HG02943 (cell line): ENCODE data around the gene ASXL1.
"Not testable (repeated sequence)": the region's sequence is repeated elsewhere in the genome, so short reads cannot be mapped to it uniquely, and the experiment has no call there.

Source experiments
- ATAC-seq: cut with Tn5 transposase; IDR thresholded peaks from one replicate; pipeline ENCODE4 v1.9.1; 2021; ENCODE audit warnings: mild to moderate bottlenecking, low read depth, moderate library complexity; ENCODE audit not compliant: unreplicated experiment

Gene ASXL1

GRCh38 chr20:32336918-32337347 lies 21.2 kb upstream of the ASXL1 start:
- no peak for ATAC-seq

DNA sequence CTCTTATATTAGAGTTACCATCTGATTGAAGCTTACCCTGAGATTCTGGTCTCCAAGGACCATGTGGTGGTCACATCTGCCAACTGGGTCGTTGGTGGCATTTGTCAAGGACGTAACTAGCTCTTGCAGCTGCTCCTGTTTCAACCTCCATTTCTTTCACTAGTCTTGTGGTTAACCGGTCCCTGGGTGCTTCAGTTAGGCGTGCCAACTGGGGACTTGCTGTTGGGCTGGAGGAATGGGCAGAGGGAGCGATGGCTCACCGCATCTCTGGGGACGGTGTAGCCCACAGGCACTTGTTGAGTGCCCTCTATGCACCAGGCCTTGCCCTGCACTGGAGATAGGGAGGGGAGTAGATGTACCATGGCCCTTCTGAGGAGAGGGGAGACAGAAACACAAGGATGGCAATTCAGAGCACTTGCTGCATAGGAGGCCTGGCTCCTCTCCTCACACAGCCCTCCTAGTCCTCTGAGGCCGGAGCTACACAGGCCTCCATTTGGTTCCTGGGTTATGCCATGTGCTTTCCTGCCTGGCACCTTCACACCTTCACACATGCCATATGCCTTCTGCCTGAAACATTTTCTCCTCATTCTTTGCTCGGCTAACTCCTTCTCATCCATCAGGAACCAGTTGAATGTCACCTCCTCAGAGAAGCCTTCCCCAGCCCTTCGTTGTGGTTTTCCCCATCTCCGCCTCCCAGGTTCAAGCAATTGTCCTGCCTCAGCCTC lies 20.0 kb upstream of the ASXL1 start:
- ATAC-seq: no peak

- ATAC-seq: no peak
Measured at GRCh38 chr20:32338665-32339064, 19.5 kb upstream of the ASXL1 start.

GRCh38 chr20:32339116-32339515 lies 19.0 kb upstream of the ASXL1 start:
- no peak for ATAC-seq

DNA sequence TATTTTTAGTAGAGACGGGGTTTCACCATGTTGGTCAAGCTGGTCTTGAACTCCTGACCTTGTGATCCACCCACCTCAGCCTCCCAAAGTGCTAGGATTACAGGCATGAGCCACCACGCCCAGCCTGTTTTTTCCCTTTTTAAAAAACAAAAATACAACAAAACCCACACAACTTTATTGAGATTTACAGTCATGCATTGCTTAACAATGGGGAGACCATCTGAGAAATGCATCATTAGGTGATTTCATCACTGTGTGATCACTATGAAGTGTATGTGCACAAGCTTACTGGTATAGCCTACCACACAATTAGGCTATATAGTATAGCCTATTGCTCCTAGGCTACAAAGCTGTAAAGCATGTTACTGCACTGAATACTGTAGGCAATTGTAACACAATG lies 17.1 kb upstream of the ASXL1 start:
- not testable (repeated sequence) for ATAC-seq

GRCh38 chr20:32343439-32343838 lies 14.7 kb upstream of the ASXL1 start:
- no peak for ATAC-seq

DNA sequence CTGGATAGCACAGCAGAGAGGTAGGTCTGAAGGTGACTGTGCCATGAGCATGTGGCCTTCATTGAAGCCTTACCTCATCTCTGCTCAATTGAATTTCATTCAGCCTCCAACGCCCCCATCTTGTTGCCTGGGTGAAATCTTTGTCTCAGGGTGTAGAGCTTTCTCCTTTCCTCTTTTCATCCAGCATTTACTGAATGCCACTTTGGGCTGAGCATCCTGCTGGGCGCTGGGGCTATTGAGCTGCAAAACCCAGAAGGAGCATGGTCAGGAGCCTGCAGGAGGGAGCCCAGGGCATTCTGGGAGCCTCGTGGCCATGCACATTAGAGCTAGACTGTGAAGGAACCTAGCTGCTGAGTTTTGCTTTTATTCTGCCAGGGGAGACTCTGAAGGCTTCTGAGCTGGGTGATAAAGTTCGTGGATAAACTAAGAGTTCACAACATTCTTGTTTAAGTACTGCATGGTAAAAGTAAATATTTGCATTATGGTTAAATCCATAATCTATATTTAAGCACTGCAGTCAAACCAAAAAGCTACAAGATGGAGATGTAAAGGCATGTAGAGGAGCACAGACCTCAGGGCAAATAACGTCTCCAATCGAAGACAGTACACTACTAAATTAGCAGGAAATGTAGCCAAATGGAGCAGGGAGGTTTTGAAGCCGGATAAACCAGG lies 13.2 kb upstream of the ASXL1 start:
- ATAC-seq: no peak

DNA sequence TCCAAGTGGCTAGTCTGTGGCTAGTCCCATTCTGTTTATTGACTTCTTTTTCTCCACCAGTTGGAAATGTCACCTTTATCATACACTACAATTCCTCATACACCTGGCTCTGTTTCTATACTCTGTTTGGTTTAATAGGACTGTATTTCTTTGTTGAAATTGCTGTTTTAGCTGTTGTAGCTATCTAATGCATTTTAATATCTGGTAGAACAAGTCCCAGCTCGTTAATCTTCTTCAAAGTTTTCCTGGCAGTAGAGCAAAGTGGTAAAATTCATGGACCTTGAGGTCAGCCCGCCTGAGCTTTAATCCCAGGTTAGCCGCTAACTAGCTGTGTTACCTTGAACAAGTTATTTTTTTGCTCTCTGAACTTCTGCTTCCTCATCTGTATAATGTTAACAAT lies 9.9 kb upstream of the ASXL1 start:
- ATAC-seq: no peak

DNA sequence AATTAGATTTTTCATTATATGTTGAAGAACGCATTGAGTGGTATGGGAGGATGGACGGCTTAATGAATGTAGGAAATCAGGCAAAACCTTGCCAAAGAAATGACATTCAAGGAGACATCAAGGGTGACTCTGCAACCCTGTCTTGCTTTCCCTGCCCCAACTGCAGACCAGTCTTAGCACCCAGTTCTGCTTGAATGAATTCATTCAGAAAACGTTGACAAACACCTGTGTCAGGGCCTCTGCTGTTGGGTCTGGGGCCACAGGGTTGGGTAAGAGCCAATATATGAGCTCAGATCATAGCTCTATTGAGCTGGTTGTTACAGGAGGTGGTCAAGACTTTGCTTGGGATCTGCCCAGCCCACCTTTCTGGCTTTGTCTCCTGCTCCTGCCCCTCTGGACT lies 7.7 kb upstream of the ASXL1 start:
- no peak for ATAC-seq

- no peak for ATAC-seq
Measured at GRCh38 chr20:32352121-32352720, 5.9 kb upstream of the ASXL1 start.

DNA sequence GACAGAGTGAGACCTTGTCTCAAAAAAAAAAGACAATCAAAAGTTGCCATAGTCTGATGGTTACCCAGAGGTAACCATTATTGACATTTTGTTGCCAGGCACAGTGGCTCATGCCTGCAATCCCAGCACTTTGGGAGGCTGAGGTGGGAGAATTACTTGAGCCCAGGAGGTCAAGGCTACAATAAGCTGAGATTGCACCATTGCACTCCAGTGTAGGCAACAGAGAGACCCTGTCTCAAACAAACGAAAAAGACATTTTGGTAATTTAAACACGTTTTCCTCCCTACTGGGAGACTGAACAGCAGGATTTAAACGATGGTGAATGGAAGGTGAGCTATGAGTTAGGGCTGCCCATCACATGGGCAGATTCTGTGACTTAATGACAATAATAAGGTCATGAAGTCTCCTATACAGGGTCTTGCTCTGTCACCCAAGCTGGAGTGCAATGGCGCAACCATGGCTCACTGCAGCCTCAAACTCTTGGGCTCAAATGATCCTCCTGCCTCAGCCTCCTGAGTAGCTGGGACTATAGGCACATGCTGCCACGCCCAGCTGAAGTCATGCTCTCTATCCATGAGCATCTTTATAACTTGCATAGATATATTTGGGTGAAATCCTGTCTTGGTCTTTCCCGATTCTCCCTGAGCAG lies 4.2 kb upstream of the ASXL1 start:
- ATAC-seq: no peak

DNA sequence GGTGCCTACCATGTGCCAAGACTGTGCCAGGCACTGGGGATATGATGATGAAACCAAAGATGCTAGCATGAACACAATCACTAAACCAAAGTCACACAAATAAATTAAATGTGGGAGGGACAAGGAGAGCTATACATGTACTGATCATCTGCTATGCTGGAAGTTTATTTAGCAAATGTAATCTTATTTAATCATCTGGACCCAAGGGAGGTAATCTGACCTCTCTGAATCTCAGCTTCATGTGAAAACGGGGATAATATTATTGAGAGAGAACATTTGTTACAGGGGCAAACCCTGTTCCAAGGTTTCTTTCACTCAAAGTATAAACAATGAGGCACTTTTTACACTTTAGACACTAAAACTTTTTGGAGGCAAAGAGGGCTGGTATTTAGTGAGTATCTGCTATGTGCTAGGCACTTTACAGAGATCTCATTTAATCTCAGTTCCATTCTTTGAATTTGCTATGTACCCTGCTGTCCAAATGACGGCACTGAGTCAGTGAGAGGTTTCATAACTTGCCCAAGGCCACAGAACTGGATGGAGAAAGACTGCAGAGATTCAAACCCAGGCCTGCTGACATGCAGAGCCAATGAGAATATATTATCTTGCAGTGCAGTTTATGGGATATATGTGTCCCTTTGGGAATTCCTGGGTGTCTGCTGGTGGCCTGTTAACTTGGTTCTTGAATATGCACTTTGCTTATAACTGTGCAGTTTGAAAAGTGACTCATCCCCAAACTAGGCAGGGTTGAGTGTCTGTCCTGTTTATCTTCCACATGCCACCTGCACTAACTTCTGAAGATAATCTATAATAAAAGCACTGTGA lies 3.3 kb upstream of the ASXL1 start:
- no peak for ATAC-seq

DNA sequence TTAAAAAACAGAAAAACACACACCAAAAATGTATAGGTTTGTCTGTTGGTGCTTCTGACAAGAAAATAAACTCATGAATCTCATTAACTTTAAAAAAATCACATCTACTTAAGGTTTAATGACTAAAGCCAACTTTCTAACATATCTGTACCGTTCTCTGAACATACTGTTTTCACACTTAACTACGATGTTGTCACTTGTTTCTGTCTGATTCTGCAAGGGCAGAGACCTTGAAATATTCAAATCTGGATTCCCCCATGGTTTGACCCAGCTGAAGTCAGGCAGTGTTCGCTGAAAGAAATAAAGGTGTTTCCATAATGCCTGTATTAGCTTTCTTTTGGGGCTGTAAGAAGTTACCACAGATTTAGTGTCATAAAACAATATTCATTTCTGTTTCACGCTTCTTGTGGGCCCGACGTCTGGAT lies 2.7 kb upstream of the ASXL1 start:
- ATAC-seq: no peak

DNA sequence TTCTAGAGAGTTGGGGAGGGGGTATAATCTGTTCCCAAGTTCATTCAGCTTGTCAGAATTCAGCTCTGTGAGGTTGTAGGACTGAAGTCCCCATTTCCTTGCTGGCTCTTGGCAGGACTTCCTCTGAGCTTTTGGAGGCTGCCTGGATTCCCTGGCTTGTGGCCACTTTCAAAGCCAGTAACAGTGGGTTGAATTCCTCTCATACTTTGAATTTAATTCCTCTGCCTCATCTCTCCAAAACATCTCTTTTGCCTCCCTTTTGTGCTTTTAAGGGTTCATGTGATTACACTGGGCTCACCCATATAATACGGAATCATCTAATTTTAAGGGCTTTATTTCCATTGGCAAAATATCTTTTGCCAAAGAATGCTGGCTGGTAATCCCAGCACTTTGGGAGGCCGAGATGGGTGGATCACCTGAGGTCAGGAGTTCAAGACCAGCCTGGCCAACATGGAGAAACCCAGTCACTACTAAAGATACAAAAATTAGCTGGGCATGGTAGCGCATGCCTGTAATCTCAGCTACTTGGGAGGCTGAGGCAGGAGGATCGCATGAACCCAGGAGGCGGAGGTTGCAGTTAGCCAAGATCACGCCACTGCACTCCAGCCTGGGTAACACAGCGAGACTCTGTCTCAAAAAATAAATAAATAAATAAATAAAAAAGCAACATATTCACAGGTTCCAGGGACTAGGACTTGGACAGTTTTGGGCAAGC lies 2.1 kb upstream of the ASXL1 start:
- ATAC-seq: not testable (repeated sequence)

- ATAC-seq: no peak
Measured at GRCh38 chr20:32356622-32357374, 1.3 kb upstream of the ASXL1 start.

GRCh38 chr20:32357375-32357868 lies 709 bp upstream of the ASXL1 start:
- no peak for ATAC-seq

DNA sequence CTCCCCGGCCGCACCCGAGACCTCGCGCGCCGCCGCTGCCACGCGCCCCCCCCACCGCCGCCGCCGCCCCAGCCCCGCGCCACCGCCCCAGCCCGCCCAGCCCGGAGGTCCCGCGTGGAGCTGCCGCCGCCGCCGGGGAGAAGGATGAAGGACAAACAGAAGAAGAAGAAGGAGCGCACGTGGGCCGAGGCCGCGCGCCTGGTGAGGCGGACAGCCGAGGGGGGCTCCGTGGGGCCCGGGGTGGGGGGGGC lies 426 bp downstream of the ASXL1 start:
- no peak for ATAC-seq

GRCh38 chr20:32358883-32359632 lies 927 bp downstream of the ASXL1 start:
- no peak for ATAC-seq
